OCI-M2 (cell line): Measurements from ENCODE around the gene IGF1R.

Experiments used
- DNase-seq: peaks from one replicate; lab custom pipeline; 2025; ENCODE audit not compliant: unreplicated experiment; lab: John Stamatoyannopoulos, UW

The IGF1R gene

GRCh38 chr15:98853617-98854420 lies 205.5 kb downstream of the IGF1R start:
- DNase-seq: no peak

GRCh38 chr15:98854496-98854895 lies 206.2 kb downstream of the IGF1R start:
- no peak for DNase-seq

GRCh38 chr15:98855067-98855814 lies 206.9 kb downstream of the IGF1R start:
- no peak for DNase-seq

GRCh38 chr15:98855815-98856531 lies 207.6 kb downstream of the IGF1R start:
- no peak for DNase-seq

GRCh38 chr15:98856532-98856907 lies 208.2 kb downstream of the IGF1R start:
- no peak for DNase-seq

GRCh38 chr15:98858610-98859023 lies 210.3 kb downstream of the IGF1R start:
- no peak for DNase-seq

- DNase-seq: no peak
Measured at GRCh38 chr15:98859149-98859548, 210.8 kb downstream of the IGF1R start.

- no peak for DNase-seq
Measured at GRCh38 chr15:98860281-98861041, 212.1 kb downstream of the IGF1R start.

GRCh38 chr15:98861188-98861587 lies 212.8 kb downstream of the IGF1R start:
- DNase-seq: no peak

GRCh38 chr15:98863983-98864382 lies 215.6 kb downstream of the IGF1R start:
- no peak for DNase-seq

GRCh38 chr15:98865397-98866339 lies 217.3 kb downstream of the IGF1R start:
- DNase-seq: peak; percentile 32

GRCh38 chr15:98866511-98866910 lies 218.2 kb downstream of the IGF1R start:
- DNase-seq: no peak

GRCh38 chr15:98868564-98868963 lies 220.2 kb downstream of the IGF1R start:
- no peak for DNase-seq

GRCh38 chr15:98870788-98871187 lies 222.4 kb downstream of the IGF1R start:
- DNase-seq: no peak

- DNase-seq: no peak
Measured at GRCh38 chr15:98872774-98873173, 224.4 kb downstream of the IGF1R start.

GRCh38 chr15:98873441-98874218 lies 225.3 kb downstream of the IGF1R start:
- DNase-seq: no peak

- DNase-seq: no peak
Measured at GRCh38 chr15:98874370-98874769, 226.0 kb downstream of the IGF1R start.

GRCh38 chr15:98874773-98875172 lies 226.4 kb downstream of the IGF1R start:
- no peak for DNase-seq

GRCh38 chr15:98875309-98875708 lies 227.0 kb downstream of the IGF1R start:
- DNase-seq: no peak
